ENCODE data around the gene CNRIP1. TPM values are rescaled to one million over a fixed set of nuclear protein-coding genes. Genes with fewer than 3 reads are reported as not detected.

The CNRIP1 gene
- total and polyA plus RNA-seq, 2 of the 4 experiments (the other 2 are of a cell fraction), result 23.3 to 32.7 TPM

DNA sequence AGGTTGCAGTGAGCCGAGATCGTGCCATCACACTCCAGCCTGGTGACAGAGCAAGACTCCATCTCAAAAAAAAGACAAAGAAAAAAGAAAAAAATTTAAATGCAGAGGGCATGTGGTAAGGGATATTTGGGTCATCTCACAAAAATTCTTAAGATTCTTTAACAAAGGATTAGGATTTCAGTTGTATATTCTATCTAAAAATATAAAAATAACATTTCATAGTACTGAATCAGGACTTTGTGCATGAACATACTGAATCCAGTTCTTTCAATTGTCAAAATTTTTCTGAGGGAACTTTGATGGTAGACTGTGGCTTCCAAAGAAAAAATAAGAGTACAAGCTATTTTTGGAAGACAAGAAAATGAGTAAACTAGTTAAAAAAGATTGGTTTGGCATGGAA, 60.9 kb downstream of the CNRIP1 start:
- H3K4ac ChIP-seq (ENCODE audit: low read depth, low read length), result peak overlapping the region; percentile 58; the same call in 1 of the 2 replicates
- no peak overlapping the region for H3K23ac ChIP-seq (ENCODE audit: low read depth, low read length)
- no peak overlapping the region for H2AFZ ChIP-seq (replicated peaks; ENCODE audit: low read length, poor library complexity)
- H2BK15ac ChIP-seq (ENCODE audit: low read depth, low read length), result no peak overlapping the region
- H3K9me3 ChIP-seq (ENCODE audit: control insufficient read depth, insufficient read depth, low read length), result no peaks in the 10 kb centered on the region
- H4K20me1 ChIP-seq (ENCODE audit: insufficient read depth, low read length), result no peaks in the 10 kb centered on the region
- intact Hi-C loops (cut with micrococcal nuclease), result no loop called here
- ATAC-seq (ENCODE audit: low read depth), result peak; percentile 78
- no peak overlapping the region; the same call in 1 of the 2 replicates for H3K4me2 ChIP-seq (ENCODE audit: low read depth, low read length)
- H2BK20ac ChIP-seq (ENCODE audit: low read depth, low read length), result no peak overlapping the region
- no CpG with 5 or more reads among the region's 2 CpGs for WGBS, 2 experiments (ENCODE audit: extremely low coverage in 2 of 2, insufficient read length in 1 of 2)
- H3K18ac ChIP-seq (ENCODE audit: low read depth, low read length), result no peak overlapping the region
- DNase-seq, result peak; percentile 33
- ChIA-PET POLR2A (ENCODE audit: unreplicated experiment) (no interaction called here), CTCF (no interaction called here)
- no peak overlapping the region for H3K9ac ChIP-seq (ENCODE audit: low read depth, low read length)
- no peak overlapping the region for H4K91ac ChIP-seq (ENCODE audit: insufficient read depth, low read depth, low read length)
- peak overlapping the region; percentile 49; the same call in 1 of the 2 replicates for H3K27ac ChIP-seq (ENCODE audit: insufficient read depth, low read length)
- dilution Hi-C loops (cut with HindIII; ENCODE audit: low sequenced_read_pairs, unreplicated experiment), result no loop called here
- H2BK5ac ChIP-seq (ENCODE audit: low read depth, low read length, poor library complexity, severe bottlenecking), result peak overlapping the region; percentile 79
- H4K8ac ChIP-seq (ENCODE audit: low read depth in 2 of 2, low read length in 2 of 2), result no peak overlapping the region
- H3K9me1 ChIP-seq (ENCODE audit: insufficient read depth, low read length), result peaks cover 6% of the 10 kb centered on the region
- H3K56ac ChIP-seq (ENCODE audit: extremely low read depth, insufficient read depth, low read length), result no peak overlapping the region
- peaks cover 12% of the 10 kb centered on the region for H3K4me1 ChIP-seq (ENCODE audit: control insufficient read depth, insufficient read depth, low read length)
- H2AK5ac ChIP-seq (ENCODE audit: low read depth, low read length), result no peak overlapping the region
- in situ Hi-C loops (cut with MboI; ENCODE audit: low sequenced_read_pairs), result no loop called here
- no TSS peak for BruUV-seq (replicated peaks)
- TF ChIP-seq NFE2L2 (IDR thresholded peaks at IDR 0.05; ENCODE audit: low read depth, low read length) (no peak), SMC3 (IDR thresholded peaks at IDR 0.05; ENCODE audit: low read depth, low read length) (no peak), RAD21 (IDR thresholded peaks at IDR 0.05; ENCODE audit: low read length) (no peak), RFX5 (IDR thresholded peaks at IDR 0.05; ENCODE audit: low read depth, low read length) (no peak), RCOR1 (IDR thresholded peaks at IDR 0.05; ENCODE audit: insufficient replicate concordance, low read length) (no peak), CHD1 (IDR thresholded peaks at IDR 0.05; ENCODE audit: low read depth, low read length) (no peak)
- TF ChIP-seq, protein P1, sequence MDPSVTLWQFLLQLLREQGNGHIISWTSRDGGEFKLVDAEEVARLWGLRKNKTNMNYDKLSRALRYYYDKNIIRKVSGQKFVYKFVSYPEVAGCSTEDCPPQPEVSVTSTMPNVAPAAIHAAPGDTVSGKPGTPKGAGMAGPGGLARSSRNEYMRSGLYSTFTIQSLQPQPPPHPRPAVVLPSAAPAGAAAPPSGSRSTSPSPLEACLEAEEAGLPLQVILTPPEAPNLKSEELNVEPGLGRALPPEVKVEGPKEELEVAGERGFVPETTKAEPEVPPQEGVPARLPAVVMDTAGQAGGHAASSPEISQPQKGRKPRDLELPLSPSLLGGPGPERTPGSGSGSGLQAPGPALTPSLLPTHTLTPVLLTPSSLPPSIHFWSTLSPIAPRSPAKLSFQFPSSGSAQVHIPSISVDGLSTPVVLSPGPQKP (IDR thresholded peaks at IDR 0.05; ENCODE audit: borderline replicate concordance, low read depth, low read length), result no peak
- TF ChIP-seq, protein P2, sequence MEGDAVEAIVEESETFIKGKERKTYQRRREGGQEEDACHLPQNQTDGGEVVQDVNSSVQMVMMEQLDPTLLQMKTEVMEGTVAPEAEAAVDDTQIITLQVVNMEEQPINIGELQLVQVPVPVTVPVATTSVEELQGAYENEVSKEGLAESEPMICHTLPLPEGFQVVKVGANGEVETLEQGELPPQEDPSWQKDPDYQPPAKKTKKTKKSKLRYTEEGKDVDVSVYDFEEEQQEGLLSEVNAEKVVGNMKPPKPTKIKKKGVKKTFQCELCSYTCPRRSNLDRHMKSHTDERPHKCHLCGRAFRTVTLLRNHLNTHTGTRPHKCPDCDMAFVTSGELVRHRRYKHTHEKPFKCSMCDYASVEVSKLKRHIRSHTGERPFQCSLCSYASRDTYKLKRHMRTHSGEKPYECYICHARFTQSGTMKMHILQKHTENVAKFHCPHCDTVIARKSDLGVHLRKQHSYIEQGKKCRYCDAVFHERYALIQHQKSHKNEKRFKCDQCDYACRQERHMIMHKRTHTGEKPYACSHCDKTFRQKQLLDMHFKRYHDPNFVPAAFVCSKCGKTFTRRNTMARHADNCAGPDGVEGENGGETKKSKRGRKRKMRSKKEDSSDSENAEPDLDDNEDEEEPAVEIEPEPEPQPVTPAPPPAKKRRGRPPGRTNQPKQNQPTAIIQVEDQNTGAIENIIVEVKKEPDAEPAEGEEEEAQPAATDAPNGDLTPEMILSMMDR (conservative IDR thresholded peaks at IDR 0.05; ENCODE audit: low read depth, low read length), result no peak
- no peak overlapping the region for H3K14ac ChIP-seq (replicated peaks; ENCODE audit: low read depth, low read length)
- H3K36me3 ChIP-seq (ENCODE audit: control insufficient read depth, insufficient read depth, low read length), result no peaks in the 10 kb centered on the region
- H3K4me3 ChIP-seq (ENCODE audit: insufficient read depth, low read depth, low read length), result no peak overlapping the region
- H3K27me3 ChIP-seq (ENCODE audit: control insufficient read depth, insufficient read depth, low read length), result no peaks in the 10 kb centered on the region
- no peak overlapping the region for H2AK9ac ChIP-seq (replicated peaks; ENCODE audit: low read depth, low read length, poor library complexity)
- peaks cover 5 to 23% of the 10 kb centered on the region in 2 experiments for H3K79me1 ChIP-seq (ENCODE audit: low read depth in 1 of 2, low read length in 2 of 2)
- H2BK120ac ChIP-seq (ENCODE audit: low read depth, low read length), result peak overlapping the region; percentile 68; the same call in 1 of the 2 replicates
- H4K5ac ChIP-seq (ENCODE audit: low read depth, low read length), result 0 out of 2 replicates have a peak overlapping the region, but pooled peaks have one; percentile 59
